Measurements from ENCODE around the gene CD70. TPM values are rescaled to one million over a fixed set of nuclear protein-coding genes. Genes with fewer than 3 reads are reported as not detected.
"Not testable (repeated sequence)": the region's sequence is repeated elsewhere in the genome, so short reads cannot be mapped to it uniquely, and the experiment has no call there.

Gene CD70
- total RNA-seq, 6 experiments from 2014 or later: not detected

DNA sequence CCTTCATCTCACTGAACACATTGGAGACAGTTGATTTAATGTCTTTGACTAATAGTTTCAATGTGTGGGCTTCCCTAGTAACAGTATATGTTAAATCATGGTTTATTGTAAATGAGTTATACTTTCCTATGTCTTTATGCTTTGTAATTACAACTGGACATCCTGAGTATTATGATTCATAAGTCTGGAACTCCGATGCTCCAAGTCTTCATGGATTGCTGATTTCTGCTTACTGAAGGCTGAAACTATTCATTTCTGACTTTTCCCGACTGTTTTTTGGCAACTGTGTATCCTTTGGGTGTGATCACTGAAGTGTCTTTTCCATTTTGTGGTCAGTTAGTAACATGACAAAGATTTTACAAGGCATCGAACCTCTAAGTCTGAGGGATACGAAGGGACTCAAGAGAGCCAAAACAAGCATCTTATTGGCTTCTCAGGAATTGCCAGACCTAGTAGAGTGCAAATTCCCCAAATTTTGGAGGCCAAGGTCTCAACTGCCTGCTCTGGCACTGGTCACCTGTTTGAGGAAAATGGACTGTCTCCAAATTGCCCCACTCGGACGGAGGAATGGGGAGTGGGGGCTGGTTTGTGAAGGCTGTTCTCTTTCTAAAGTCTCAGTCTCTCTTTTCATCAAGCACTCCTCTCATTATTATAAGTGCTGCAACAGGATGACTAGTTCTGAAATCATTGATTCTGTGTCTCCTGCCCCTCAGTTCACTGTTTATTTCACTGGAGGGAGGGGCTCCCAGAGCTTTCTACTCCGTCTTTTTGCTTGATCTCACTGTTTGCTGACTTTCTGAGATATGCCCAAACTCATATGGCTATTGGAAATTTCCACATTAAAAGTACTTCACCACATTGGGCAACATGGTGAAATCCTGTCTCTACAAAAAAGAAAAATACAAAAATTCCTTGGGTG, 20.2 kb upstream of the CD70 start:
- Histone ChIP-seq H3K4me1 (no peaks in the 10 kb centered on the region), H3K9me3 (no peaks in the 10 kb centered on the region), H3K36me3 (no peaks in the 10 kb centered on the region), H3K27me3 (no peaks in the 10 kb centered on the region), H3K27ac (no peak overlapping the region), H3K4me3 (no peak overlapping the region)
- 50% methylated on average over 4 of the region's 7 CpGs for WGBS (ENCODE audit: insufficient coverage, low coverage, low lambda C conversion rate, missing lambda C conversion rate)
- ATAC-seq (no peak), DNase-seq (no peak)
- no peak for TF ChIP-seq POLR2A (IDR thresholded peaks at IDR 0.05)
- TF ChIP-seq CTCF (IDR thresholded peaks at IDR 0.05): no peak
- intact Hi-C loops (cut with DNase I): loop anchor here in 1 of 2 donors (10.0 kb wide), 1 partner anchor 76 kb away; the partner anchor contains the start of gene TNFSF9

GRCh38 chr19:6608940-6609339, 18.0 kb upstream of the CD70 start:
- H3K9me3 ChIP-seq: no peaks in the 10 kb centered on the region
- DNase-seq (no peak), ATAC-seq (no peak)
- intact Hi-C loops (cut with DNase I): no loop called here
- TF ChIP-seq POLR2A (IDR thresholded peaks at IDR 0.05) (no peak), CTCF (IDR thresholded peaks at IDR 0.05) (no peak)
- WGBS (ENCODE audit: insufficient coverage, low coverage, low lambda C conversion rate, missing lambda C conversion rate): 52% methylated on average over 5 of the region's 5 CpGs
- H3K36me3 ChIP-seq: no peaks in the 10 kb centered on the region
- no peaks in the 10 kb centered on the region for H3K4me1 ChIP-seq
- H3K4me3 ChIP-seq: no peak overlapping the region
- no peak overlapping the region for H3K27ac ChIP-seq
- no peaks in the 10 kb centered on the region for H3K27me3 ChIP-seq

GRCh38 chr19:6608146-6608545, 17.2 kb upstream of the CD70 start:
- H3K9me3 ChIP-seq; H3K36me3 ChIP-seq; DNase-seq; H3K27me3 ChIP-seq; intact Hi-C loops (cut with DNase I); H3K4me3 ChIP-seq; H3K4me1 ChIP-seq; H3K27ac ChIP-seq; ATAC-seq: not testable (repeated sequence)
- 67% methylated on average over 9 of the region's 9 CpGs for WGBS (ENCODE audit: insufficient coverage, low coverage, low lambda C conversion rate, missing lambda C conversion rate)

DNA sequence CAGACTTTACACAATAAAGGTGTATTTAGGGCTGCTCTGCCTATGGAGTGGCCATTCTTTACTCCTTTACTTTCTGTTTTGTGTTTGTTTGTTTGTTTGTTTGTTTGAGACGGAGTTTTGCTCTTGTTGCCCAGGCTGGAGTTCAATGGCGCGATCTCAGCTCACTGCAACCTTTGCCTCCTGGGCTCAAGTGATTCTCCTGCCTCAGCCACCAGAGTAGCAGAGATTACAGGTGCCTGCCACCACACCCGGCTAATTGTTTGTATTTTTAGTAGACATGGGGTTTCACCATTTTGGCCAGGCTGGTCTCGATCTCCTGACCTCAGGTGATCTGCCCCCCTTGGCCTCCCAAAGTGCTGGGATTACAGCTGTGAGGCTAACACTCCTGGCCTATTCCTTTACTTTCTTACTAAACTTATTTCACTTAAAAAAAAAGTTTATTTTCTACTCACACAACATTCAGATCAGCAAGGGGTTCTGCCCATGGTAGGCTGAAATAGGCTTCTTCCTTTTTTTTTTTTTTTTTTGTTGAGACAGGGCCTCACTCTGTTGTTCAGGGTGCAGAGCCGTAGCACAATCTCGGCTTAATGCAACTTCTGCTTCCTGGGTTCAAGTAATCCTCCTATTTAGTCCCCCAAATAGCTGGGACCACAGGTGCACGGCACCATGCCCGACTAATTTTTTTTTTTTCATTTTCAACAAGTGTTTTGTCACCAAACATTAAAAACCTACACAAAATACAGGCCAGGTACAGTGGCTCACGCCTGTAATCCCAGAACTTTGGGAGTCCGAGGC, 15.5 kb upstream of the CD70 start:
- H3K36me3 ChIP-seq; H3K27me3 ChIP-seq; H3K4me3 ChIP-seq; H3K9me3 ChIP-seq; intact Hi-C loops (cut with DNase I); H3K4me1 ChIP-seq; ATAC-seq; H3K27ac ChIP-seq; DNase-seq: not testable (repeated sequence)
- WGBS (ENCODE audit: insufficient coverage, low coverage, low lambda C conversion rate, missing lambda C conversion rate): 66% methylated on average over 10 of the region's 11 CpGs

GRCh38 chr19:6604906-6605305, 14.0 kb upstream of the CD70 start:
- Histone ChIP-seq H3K27ac (no peak overlapping the region), H3K4me3 (no peak overlapping the region), H3K27me3 (no peaks in the 10 kb centered on the region), H3K4me1 (no peaks in the 10 kb centered on the region), H3K36me3 (no peaks in the 10 kb centered on the region), H3K9me3 (no peaks in the 10 kb centered on the region)
- WGBS (ENCODE audit: insufficient coverage, low coverage, low lambda C conversion rate, missing lambda C conversion rate): 55% methylated on average over 7 of the region's 11 CpGs
- TF ChIP-seq POLR2A (IDR thresholded peaks at IDR 0.05) (no peak), CTCF (IDR thresholded peaks at IDR 0.05) (no peak)
- intact Hi-C loops (cut with DNase I): no loop called here
- ATAC-seq: no peak
- no peak for DNase-seq
